K562 treated with DMSO at 1 percent for 48 hours (cell line): ENCODE measurements around the gene SEC22A. TPM values are rescaled to one million over a fixed set of nuclear protein-coding genes. Genes with fewer than 3 reads are reported as not detected.

Experiments
- total RNA-seq: library from RNA; unstranded; fragments of 300-600 nt; gene quantifications from 2 replicates; pipeline ENCODE4 v1.2.3, GENCODE V29; 2022; ENCODE audit warnings: low replicate concordance; ENCODE audit errors: extremely low read depth

SEC22A gene
- not detected in 2 replicates for total RNA-seq

GRCh38 chr3:123201557-123202427, at the start of gene SEC22A:
Gene SEC22A, plus strand, starts transcription at chr3:123201943. Its CDS starts 7,275 bp downstream, at chr3:123209218.

Other genes starting within 250 kb of the SEC22A start
- gene SEMA5B, start 174.2 kb upstream of the SEC22A start, total RNA-seq, result not detected in 2 replicates
- gene PDIA5, start 134.9 kb upstream of the SEC22A start, total RNA-seq, result not detected in 2 replicates
- gene ADCY5, start 247.1 kb downstream of the SEC22A start, total RNA-seq, result not detected in 2 replicates